Activated CD4-positive, alpha-beta T cell treated with anti-CD3 and anti-CD28 coated beads, Interleukin-2, amount 50 U/mL, for 48 hours (primary cell): Measurements from ENCODE around the gene CASS4.

Experiments used
- DNase-seq, 2 experiments: peaks; one replicate each; pipeline ENCODE4 v3.0.0-alpha.2; 2020

CASS4 gene

DNA sequence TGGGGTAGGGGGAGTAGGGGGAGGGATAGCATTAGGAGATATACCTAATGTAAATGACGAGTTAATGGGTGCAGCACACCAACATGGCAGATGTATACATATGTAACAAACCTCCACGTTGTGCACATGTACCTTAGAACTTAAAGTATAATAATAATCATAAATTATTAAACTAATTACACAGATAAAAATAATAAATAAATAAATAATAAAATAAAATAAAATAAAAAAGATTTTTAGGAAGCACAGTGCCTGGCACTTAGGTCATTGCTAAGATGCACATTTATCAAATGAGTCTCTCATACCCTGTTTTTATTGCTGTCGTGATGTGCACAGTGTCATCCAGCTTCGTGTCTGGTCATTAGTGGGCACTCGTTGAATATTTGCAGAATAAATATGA is 37.4 kb downstream of the CASS4 start:
- DNase-seq, result no peak

DNA sequence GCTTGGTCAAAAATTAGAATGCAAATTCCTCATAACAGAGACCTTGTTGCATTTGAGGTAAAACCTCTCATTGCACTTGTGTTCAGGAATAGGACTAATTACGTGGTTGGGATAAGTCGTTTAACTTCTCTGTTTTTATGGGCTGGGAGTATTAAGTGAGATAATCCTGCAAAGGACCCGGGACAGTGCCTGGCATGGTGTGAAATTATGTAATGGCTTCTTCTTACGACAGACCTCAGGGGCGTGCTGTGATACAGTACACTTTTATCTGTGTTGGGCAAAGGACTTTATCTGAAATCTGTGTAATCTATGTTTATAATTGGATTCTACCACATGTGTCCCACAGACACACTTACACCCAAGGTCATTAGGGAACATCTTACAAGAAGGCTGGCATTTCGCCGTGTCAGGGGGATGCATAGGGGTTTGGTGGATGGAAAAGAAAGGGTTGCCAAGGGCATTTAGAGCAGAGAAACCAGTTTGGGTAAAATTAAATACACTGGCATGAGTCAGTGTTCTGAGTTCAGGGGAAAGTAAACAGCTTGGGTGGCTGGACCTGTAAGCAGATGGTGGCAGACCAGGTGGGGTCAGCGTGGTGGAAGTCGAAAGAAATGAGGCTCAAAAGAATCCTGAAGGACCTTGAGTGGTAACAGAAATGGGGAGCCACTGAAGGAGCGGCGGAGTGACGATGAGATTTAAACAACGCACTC is 39.2 kb downstream of the CASS4 start:
- no peak for DNase-seq

DNA sequence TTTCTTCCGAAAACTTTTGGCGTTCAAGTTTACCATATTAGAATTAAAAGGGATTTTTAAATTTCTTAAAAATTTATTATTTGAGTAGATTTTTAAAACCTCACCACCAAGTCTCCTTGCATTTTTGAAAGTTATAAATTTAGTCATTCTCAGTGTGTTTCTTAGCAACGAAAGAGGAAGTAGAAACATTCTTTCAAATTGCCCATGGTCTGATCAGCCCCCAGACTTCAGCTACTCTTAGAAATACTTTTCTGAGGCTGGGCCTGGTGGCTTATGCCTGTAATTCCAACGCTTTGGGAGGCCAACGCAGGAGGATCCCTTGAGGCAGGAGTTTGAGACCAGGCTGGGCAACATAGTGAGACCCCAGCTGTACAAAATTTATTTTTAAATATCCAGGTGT is 41.3 kb downstream of the CASS4 start:
- no peak for DNase-seq

DNA sequence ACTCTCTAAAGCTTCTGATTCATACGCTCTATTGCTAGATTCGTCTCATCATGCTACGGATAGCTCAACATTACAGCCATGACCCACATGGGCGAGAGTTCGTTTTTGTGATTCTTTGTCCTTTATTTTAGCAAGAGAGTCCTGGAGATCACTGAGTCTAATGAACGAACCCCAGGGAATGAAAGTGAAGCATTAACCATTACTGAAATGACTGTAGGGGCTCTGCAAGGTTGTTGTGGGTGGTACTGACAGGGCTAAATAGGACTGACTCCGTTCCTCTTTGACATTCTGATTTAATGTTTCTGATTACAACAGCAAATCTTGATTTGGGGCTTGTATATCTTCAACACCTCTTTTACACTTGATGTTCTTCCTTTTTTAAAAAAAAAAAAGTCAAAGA is 42.7 kb downstream of the CASS4 start:
- DNase-seq, result no peak

DNA sequence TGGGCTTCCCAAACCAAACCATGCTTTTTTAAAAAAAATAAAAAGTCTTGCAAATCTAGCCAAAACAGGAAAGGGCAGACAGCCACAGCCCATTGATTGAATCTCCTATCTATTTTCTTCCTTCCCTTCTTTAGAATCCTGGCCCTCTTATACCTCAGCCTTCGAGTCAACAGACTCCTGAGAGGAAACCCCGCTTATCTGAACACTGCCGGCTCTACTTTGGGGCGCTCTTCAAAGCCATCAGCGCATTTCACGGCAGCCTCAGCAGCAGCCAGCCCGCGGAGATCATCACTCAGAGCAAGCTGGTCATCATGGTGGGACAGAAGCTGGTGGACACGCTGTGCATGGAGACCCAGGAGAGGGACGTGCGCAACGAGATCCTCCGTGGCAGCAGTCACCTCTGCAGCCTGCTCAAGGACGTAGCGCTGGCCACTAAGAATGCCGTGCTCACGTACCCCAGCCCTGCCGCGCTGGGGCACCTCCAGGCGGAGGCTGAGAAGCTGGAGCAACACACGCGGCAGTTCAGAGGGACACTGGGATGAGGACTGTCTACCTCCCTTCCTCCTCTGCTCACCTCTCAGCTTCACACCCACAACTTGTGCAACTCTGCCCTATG is 46.3 kb downstream of the CASS4 start:
- DNase-seq, result no peak

DNA sequence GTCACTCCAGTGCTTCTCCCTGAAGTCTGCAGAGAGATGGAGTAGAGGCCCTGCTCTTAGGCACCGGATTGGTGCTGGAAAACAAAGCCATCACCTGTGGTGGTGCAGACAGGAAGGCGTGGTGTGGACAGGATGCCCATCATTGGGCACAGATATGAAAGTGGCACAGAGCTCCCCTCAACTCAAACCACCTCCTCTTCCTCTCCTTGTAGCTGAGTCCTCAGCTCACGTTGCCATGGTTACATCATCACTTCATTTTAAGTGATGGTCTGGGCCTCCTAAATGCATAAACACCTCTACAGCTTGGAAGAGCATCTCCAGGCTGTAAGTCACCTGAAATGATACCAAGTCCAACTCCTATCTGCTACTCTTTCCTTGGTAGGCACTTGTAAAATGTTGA is 48.4 kb downstream of the CASS4 start:
- no peak for DNase-seq

DNA sequence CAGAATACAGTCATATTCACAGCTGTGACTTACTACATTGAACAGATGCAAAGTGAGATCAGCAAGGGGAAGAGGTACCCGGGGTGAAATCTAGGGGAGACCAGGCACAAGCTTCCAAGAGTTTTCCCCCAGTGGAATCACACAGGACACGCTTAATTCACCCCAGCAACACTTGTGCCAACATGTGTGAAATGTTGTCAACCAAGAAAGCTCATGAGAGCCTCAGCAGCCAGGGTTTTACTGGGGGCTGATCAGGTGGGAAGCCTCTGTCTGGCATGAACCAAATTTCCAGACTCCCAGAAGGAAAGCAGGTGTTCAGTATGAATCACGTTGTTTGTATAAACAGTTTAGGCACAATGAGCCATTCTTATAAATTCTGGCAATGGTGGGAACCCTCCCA is 49.5 kb downstream of the CASS4 start:
- no peak for DNase-seq

DNA sequence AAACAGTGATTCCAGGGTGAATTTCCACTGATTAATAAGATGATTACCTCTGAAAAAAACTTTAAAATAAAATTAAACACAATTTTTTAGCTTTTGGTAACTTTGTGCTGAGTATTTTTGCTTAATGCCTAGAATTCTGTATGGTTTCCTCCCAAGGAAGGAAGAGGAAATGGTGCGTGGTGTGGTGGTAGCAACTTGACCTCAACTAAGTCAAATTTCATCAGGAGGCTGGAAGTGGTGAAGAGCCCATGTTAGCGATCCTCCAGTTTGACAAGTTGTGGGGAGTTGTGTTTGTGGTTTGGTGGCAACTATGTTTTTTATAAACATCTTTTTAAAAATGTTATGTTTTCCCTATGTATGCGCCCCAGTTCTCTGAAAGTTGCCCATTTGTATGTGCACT is 51.4 kb downstream of the CASS4 start:
- no peak for DNase-seq

DNA sequence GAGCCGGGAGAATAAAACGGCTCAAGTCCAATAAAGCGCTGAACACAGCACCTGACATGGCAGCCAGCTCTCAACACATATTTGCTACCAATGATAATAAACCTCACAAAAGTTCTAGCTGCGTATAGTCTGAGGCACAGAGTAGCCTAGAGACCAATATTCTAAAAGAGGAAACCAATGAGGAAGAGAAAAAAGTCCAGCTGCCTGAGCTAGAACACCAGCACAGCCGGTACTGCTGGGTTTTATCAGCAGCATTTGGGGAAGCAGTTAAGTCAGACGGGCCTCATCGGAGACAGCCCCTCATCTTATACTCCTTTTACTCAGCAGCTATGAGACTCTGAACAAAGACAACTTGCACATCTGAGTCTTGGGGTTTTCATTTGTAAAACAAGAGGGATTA is 53.9 kb downstream of the CASS4 start:
- DNase-seq, result no peak

DNA sequence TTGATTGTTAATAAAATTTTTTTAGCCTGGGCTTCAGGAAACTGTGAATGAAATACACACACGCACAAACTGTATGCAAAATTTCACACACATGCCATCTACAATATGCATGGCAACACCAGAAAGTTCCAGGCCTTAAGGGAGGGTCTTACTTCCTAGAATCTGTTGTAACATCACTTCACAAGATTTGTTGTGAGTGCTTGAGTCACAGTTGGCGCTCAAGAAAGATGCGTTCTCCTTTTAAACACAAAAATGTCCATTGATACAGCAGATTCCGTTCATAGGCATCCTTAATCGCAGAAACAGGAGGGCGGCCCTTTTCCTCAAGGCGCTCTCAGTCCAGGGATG is 55.9 kb downstream of the CASS4 start:
- DNase-seq, result no peak

DNA sequence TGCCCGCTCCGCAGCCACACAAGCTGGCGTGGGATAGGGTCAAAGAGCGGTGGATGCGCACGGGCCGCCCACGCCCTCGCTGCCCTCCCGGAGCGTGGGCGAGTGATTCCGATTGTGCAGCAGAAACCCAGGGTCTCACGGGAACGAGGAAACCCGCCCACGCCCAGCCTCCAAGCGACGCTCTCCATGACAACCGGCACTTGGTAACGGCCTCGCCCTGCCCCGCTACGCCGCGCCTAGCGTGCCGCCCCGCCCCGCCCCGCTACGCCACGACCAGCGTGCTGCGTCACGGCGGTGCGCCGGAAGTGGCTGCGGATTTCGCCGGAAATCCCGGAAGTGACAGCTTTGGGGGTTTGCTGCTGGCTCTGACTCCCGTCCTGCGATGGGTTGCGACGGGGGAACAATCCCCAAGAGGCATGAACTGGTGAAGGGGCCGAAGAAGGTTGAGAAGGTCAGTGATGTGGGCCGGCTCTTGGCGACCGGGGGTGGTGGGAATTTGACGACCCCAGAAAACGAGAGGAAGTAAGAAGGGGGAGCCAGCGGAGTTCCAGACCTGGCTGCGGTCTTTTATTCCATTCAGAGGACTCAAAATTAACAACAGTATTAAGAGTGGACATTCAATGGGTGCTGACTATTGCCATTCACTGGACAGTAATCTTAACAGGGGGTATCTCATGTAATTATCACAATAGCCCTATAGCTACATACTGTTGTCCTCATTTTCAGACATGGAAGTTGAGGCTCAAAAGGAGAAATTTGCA is 56.4 kb downstream of the CASS4 start, which contains the start of gene RTF2:
TSS of gene RTF2 (plus strand) at position 312 of the 761 bp plus-strand sequence. CDS start at position 383, 71 bp downstream.
- DNase-seq, result peak; percentile 96 to 97

DNA sequence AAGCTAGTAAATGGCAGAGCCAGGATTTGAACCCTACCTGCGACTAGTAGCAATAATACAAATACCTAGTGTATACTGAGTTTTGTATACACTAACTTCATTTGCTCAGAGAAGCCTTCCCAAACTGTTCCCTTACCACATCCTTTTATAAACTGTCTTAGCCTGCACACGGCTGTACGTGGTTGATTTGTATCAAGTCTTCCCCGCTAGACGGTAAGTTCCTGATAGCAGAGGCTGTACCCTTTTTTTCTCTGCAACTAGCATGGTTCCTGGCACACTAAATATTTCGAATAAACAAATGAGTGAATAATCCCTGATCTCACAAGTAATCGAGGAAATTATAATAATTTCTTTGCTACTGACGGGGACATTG is 57.0 kb downstream of the CASS4 start:
- no peak for DNase-seq

DNA sequence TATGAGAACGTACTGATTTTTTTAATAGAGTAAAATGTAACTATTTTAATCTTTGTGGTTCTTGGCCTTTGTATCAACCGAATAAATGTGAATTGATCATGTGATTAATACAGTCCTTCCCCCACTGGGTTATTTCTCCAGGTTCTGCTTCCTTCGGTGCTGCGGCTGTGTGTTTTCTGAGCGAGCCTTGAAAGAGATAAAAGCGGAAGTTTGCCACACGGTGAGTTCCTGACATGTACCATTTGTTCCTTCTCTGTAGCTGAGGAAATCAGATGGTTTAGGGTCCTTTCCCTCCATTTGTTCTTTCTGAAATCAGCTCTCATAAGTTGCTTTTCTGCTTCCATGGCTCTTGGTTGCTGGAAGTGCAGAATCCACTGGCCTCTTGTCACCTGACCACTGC is 71.9 kb downstream of the CASS4 start:
- DNase-seq, result no peak

DNA sequence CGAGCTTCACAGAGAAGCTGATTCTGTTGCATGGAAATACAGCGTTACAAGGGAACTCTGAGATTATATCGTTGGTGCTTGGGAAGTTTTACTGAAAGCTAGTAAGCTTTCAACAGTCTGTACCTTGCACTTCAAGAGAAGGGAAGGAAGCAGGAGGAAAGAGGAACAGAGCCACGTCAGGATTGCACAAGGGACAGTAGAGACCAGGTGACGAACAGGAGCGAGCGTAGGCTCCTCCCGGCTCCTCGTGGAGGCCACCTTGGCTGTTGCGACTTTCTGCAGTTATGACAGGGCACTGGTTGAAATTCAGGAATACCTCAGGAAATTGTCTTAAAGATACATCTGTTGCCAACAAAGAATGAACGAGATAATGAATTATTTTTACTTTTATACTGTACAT is 75.2 kb downstream of the CASS4 start:
- no peak for DNase-seq

DNA sequence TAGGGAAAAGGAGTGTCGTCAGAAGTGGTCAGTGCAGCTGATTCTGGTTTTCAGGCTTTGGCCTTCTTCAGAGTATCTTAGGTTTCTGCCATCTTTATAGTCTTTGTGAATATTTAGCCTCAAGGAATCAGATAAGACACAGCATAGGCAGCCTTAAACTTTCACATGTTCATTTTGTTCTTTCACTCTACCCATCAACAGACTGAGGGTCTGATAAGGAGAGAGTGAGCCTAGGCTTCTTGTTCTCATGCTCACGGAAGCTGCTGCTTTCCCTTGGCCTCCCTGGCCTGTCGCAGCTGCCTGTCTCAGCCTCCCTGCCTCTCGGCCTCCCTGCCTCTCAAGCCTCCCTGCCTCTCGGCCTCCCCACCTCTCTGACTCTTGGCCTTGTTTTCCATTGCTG is 76.5 kb downstream of the CASS4 start:
- DNase-seq, result no peak

DNA sequence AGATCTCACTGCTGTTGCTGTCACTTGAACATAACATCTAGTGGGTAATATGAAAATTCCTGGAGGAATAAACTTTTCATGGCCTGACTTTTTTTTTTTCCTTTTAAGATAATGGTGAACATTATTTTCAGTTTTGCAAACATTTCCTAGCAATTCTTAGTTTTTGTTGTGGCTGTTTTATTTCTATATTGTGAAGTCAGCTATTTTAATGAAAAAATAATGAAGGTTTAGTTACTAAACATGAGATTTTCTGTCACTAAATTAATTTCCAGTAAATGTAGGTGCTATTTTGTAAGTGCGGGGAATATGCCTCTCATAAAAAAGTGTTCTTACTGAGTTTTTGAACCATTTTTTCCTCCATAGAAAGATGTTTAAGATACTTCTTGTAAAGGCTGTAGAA is 89.1 kb downstream of the CASS4 start:
- DNase-seq, result no peak

DNA sequence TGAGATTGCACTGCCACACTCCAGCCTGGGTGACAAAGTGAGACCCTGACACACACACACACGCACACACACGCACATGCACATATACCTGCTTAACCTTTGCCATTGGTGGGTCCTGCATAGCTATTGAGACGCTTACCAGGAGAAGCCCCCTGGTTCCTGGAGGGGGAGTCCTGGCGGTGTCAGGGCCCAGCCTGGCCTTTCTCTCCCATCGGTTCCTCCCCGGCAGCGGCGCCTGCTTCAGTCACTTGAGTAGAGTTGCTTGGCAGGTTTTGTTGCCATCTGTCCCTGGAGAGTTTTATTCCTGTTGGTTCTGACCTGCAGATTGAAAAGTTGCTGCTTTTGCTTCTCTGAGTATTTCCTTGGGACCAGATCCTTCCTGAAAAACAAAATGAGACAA is 91.9 kb downstream of the CASS4 start:
- DNase-seq, result no peak

DNA sequence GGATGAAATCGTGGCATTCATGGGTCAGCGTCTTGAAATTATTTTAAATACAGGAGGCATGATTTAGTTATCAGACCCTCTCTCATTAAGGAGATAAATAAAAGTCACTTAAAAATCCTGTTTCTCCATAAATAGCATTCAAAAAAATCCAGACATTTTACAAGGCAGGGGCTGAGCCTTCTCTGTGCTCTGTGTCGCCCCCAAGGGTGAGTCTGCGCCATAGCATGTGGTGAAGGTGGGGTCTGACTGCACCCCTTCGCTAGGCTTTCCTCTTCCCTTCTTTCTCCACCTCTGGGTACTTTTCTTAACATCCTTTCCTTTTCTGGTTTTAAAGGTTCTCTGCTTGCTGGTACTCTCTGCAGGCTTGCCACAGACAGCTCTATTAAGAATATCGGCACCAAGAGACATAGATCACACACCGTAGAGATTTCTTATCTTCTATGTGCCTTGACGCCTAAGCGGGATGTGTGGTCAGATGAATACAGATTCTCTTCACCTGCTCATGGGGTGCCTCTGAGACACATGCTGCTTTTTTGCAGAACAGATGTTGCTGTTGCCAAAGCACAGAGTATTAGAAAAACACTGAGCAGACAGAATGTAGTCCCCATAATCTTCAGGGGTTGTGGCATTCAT is 92.4 kb downstream of the CASS4 start:
- peak; percentile 19 to 34 for DNase-seq

DNA sequence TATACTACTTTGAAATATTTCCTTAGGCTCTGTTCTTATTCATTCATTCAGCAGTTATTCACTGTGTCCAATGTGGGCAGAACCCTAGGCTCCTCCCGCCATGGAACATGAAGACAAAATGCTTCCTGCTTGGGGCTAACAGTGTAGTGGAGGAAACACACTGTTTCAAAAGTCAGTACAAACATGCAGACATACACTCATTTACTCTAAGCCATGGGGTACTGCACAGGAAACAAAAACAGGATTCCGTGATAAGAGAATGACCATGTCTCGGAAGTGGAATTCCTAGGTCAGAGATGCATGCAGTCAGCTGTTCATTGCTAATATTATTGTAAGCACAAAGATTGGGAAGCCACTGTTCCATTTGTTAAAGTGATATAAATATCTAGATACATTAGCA is 94.0 kb downstream of the CASS4 start:
- DNase-seq, result no peak
